GM18505 (cell line): ENCODE data around the gene EYS.
"Not testable (repeated sequence)": the region's sequence is repeated elsewhere in the genome, so short reads cannot be mapped to it uniquely, and the experiment has no call there.

ENCODE experiments used
- ATAC-seq: cut with Tn5 transposase; IDR thresholded peaks from one replicate; pipeline ENCODE4 v1.9.1; 2021; ENCODE audit not compliant: unreplicated experiment
- POLR2A ChIP-seq: IDR thresholded peaks from 4 replicates; pipeline ENCODE4 v1.6.1; 2011; ENCODE audit warnings: borderline replicate concordance; ENCODE audit not compliant: insufficient read depth, insufficient read length; ENCODE audit errors: extremely low read depth

The EYS gene

DNA sequence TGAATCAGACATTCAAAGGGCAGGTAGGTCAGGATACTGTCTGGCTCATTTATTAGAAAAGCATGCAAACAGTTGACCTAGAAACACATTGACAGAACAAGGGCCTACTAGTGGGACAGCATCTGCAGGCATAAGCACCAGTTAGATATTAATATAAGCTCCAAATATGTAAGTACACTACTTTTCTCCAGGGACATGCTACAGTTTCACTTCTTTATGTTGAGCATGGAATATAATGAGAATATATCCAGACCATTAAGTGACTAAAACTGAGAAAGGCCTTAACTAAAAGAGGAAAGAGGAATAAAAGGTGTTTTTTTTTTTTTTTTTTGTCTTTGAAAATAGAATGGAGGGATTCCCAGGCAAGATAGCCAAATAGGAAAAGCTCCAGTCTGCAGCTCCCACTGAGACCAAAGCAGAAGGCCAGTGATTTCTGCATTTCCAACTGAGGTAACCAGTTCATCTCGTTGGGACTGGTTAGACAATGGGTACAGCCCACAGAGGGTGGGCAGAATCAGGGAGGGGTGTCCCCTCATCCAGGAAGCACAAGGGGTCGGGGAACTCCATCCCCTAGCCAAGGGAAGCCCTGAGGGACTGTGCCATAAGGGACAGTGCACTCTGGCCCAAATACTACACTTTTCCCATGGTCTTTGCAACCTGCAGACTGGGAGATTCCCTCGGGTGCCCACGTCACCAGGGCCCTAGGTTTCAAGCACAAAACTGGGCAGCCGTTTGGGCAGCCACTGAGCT, 1819.8 kb downstream of the EYS start:
- no peak for ATAC-seq
- no peak for TF ChIP-seq POLR2A

DNA sequence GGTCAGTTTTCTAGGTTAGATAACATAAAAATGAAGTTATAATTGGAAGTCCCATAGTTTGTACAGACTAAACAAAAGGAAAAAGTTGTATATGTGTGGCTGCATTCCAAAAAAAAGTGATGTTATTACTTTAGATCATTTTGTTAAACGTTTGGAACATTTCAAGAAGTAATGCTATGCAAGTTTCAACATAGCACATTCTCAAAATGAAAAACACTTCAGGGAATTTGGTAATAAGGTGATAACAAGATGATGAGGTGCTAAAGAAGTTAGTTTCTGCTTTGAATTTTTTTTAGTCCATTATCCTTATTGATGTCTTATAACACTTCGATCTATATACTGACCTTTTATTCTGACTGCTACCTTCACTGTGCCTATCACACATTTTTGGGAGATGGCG, 1820.7 kb downstream of the EYS start:
- no peak for ATAC-seq
- no peak for TF ChIP-seq POLR2A

DNA sequence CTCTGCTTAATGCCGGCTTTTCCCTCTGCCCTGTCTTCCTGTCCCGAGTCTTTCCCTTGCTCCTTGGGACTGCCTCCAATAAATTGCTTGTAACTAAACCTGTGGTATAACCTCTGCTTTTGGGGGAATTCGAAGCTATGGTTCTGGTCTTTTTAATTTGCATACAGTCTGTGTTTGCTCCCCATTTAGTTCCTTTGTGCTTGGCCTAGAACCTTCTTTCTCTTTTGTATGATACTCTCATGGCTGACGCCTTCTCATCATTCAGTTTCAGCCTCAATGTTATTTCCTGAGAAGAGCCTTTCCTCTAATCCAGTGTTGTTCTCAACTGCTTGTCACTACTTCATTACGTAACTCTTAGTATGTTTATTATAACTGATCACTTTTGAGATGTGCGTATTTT, 1823.4 kb downstream of the EYS start:
- no peak for ATAC-seq
- TF ChIP-seq POLR2A, result no peak

- no peak for ATAC-seq
- TF ChIP-seq POLR2A, result no peak
Observed at GRCh38 chr6:63882208-63882607, 1824.8 kb downstream of the EYS start.

DNA sequence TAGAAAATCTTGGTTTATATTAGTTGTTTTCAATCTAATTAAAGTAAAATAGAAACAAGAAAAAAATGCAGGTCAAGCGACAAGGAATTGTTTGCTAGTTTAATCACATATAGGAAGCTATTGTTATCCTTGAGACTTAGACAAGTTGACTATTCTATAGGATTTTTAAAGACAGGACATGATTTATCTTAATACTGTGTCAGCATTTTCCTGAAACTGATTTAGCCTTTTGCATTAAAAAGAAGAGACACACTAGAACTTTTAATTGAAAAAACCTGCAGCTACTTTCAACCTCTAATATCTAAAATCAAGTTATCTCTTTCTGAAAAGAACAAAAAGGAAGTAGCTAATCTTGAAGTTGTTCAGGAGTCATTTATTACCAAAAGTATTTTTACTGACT, 1825.2 kb downstream of the EYS start:
- ATAC-seq, result no peak
- no peak for TF ChIP-seq POLR2A

- no peak for ATAC-seq
- TF ChIP-seq POLR2A, result no peak
Observed at GRCh38 chr6:63872233-63872632, 1834.8 kb downstream of the EYS start.

GRCh38 chr6:63868351-63868750, 1838.7 kb downstream of the EYS start:
- ATAC-seq, result no peak

GRCh38 chr6:63864671-63865318, 1842.2 kb downstream of the EYS start:
- no peak for TF ChIP-seq POLR2A
- ATAC-seq, result no peak

More at GRCh38 chr6:63868351-63868750, 1838.7 kb downstream of the EYS start:
- no peak for TF ChIP-seq POLR2A

GRCh38 chr6:63864061-63864460, 1843.0 kb downstream of the EYS start:
- no peak for TF ChIP-seq POLR2A
- no peak for ATAC-seq

GRCh38 chr6:63862486-63863198, 1844.4 kb downstream of the EYS start:
- no peak for ATAC-seq
- no peak for TF ChIP-seq POLR2A

- no peak for ATAC-seq
Observed at GRCh38 chr6:63859528-63859927, 1847.5 kb downstream of the EYS start.

DNA sequence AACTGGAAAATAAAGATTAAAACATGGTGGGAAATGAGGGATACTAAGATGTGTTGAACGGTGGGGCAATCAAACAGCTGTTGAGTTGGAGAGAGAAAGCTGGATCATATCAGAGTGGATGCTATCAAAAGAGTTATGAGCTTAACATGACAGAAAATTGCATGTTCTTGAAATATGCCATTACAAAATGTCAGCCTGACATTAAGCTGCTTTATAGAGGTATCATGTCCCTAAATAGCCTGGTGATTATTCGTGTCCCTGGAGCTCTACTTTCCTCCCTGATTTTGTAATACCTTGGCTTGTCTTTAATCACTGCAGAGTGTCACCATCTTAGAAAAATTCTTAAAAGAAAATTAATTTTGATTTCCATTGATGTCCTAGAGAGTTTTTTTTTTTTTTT, 1848.3 kb downstream of the EYS start:
- no peak for TF ChIP-seq POLR2A
- ATAC-seq, result no peak

More at GRCh38 chr6:63859528-63859927, 1847.5 kb downstream of the EYS start:
- TF ChIP-seq POLR2A, result no peak

GRCh38 chr6:63856271-63856670, 1850.8 kb downstream of the EYS start:
- no peak for TF ChIP-seq POLR2A
- no peak for ATAC-seq

- no peak for ATAC-seq
- TF ChIP-seq POLR2A, result no peak
Observed at GRCh38 chr6:63844287-63844686, 1862.7 kb downstream of the EYS start.

- no peak for TF ChIP-seq POLR2A
- ATAC-seq, result no peak
Observed at GRCh38 chr6:63839485-63839884, 1867.5 kb downstream of the EYS start.

- not testable (repeated sequence) for ATAC-seq
Observed at GRCh38 chr6:63828678-63829077, 1878.3 kb downstream of the EYS start.
